Cardiac fibroblast (primary cell): ENCODE results near the gene TCF12.
A peak's percentile ranks its signal among the peaks of the same experiment; 100 is the strongest.

Source experiments
- DNase-seq, 2 donors: peaks; one replicate each; pipeline versions ENCODE4 v3.0.0 to v3.0.0-alpha.2; 2010; ENCODE audit warnings: low read depth in 2 of 2
- H3K4me3 ChIP-seq, 2 donors: replicated peaks in 1 of 2; 1 replicate in 1 of 2; 2 replicates in 1 of 2; pipeline ENCODE4 v1.5.1; 2011; ENCODE audit warnings: low read depth in 2 of 2, low read length in 2 of 2, mild to moderate bottlenecking in 2 of 2, moderate library complexity in 1 of 2
- CTCF ChIP-seq: IDR thresholded peaks from one replicate; pipeline ENCODE4 v1.5.1; 2011; ENCODE audit warnings: low read depth, mild to moderate bottlenecking, low read length, inconsistent platforms

The TCF12 gene

DNA sequence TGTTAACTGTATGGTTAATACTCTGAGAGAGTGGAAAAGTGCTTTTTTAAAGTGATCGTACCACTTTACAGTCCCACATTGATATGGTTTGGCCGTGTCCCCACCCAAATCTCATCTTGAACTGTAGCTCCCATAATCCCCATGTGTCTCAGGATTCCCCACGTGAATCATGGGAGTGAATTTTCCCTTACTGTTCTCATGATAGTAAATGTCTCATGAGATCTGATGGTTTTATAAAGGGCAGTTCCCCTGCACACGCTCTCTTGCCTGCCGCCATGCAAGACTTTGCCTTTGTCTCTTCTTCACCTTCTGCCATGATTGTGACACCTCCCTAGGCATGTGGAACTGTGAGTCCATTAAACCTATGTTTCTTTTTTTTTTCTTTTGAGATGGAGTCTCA, 109.2 kb downstream of the TCF12 start:
- H3K4me3 ChIP-seq, result no peak overlapping the region
- TF ChIP-seq CTCF, result no peak
- DNase-seq, result no peak

DNA sequence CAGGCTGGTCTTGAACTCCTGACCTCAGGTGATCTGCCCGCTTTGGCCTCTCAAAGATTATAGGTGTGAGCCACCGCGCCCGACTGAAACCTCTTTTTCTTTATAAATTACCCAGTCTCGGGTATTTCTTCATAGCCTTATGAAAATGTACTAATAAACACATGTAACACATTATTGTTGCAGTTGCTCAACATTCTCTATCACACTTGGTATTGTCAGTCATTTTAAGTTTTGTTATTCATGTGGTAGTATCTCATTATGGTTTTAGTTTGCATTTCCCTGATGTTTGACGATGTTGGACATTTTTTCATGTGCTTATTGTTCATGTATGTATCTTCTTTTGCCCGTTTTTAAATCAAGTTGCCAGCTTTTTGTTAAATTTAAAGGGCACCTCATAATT, 109.7 kb downstream of the TCF12 start:
- H3K4me3 ChIP-seq, result no peak overlapping the region
- DNase-seq, result no peak
- no peak for TF ChIP-seq CTCF

DNA sequence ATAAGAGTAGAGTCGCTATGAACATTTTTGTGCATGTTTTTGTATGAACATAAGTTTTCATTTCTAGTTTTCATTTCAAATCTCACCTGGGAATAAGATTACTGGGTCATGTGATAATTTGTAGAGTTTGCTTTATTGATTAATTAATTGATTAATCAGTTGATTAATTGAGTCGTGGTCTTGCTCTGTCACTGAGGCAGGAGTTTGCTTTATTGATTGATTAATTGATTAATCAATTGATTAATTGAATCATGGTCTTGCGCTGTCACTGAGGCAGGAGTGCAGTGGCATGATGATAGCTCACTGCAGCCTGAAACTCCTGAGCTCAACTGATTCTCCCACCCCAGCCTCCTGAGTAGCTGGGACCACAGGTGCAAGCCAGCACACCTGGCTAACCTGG, 111.6 kb downstream of the TCF12 start:
- no peak for DNase-seq
- no peak for TF ChIP-seq CTCF

DNA sequence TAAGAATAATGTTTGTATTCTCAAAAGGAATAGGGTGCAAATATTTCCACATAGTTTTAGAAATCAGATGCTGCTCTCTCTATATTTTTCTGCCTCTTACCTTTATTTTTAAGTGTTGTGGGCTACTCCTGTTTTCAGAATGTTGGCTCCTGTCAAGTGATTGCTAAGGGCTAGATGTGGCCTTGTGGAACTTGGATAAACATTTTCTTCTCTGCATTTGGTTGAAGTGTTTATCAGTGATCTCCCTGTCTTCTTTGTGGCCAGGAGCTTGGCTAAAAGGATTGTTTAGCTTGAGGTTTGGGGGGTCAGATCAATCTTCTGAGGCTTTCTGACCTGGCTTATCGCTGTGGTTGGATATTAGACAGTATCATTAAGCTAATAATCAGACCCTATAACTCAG, 112.6 kb downstream of the TCF12 start:
- no peak for DNase-seq
- no peak overlapping the region for H3K4me3 ChIP-seq
- no peak for TF ChIP-seq CTCF

More for the DNA sequence above, 111.6 kb downstream of the TCF12 start:
- H3K4me3 ChIP-seq, result no peak overlapping the region

DNA sequence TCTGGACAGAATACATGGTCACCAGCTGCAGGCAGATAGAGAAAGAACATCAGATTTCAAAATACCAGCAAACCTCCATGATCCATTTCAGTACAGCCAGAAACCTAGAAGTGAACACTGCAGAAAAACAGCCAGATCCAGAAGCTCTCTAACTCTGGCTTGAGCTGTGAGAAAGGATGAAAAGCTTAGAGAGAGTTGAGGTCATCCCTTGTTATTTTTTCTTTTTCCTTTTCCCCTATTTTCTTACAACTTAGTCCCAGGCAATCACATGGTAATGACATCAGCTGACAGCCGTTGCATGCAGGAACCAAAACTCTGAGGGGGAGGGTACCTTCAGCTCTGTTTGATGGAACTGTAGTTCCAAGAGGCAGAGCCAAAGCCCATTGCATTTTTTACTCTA, 113.2 kb downstream of the TCF12 start:
- no peak for TF ChIP-seq CTCF
- DNase-seq, result peak; percentile 69 to 72
- no peak overlapping the region for H3K4me3 ChIP-seq

GRCh38 chr15:57032338-57032737, 113.9 kb downstream of the TCF12 start:
- no peak overlapping the region for H3K4me3 ChIP-seq
- no peak for DNase-seq
- TF ChIP-seq CTCF, result no peak

- H3K4me3 ChIP-seq, result no peak overlapping the region
- no peak for DNase-seq
- no peak for TF ChIP-seq CTCF
These were observed 115.4 kb downstream of the TCF12 start for GRCh38 chr15:57033715-57034439.
